Tibial nerve (tissue), 4 donors: ENCODE data around the gene F10. TPM values are rescaled to one million over a fixed set of nuclear protein-coding genes. Genes with fewer than 3 reads are reported as not detected.

Experiments used
- DNase-seq, 2 donors: peaks; one replicate each; pipeline ENCODE4 v3.0.0-alpha.2; 2019; ENCODE audit warnings: low spot score in 2 of 2
- H3K27ac ChIP-seq, 4 donors: fragments of 200-600 bp; sonication (generic) in 3 of 4; one replicate each; pipeline ENCODE4 v1.5.1; 2017 to 2019; ENCODE audit warnings: mild to moderate bottlenecking in 1 of 4
- H3K27me3 ChIP-seq, 2 donors: fragments of 200-600 bp; sonication (generic) in 1 of 2; one replicate each; pipeline versions ENCODE4 v1.5.1 to v1.6.0; 2017 to 2019
- H3K36me3 ChIP-seq, 3 donors: fragments of 200-600 bp; sonication (generic); one replicate each; pipeline ENCODE4 v1.5.1; 2018 to 2019
- H3K4me1 ChIP-seq, 4 donors: fragments of 200-600 bp; sonication (generic) in 3 of 4; one replicate each; pipeline ENCODE4 v1.5.1; 2017 to 2019
- H3K4me3 ChIP-seq, 4 donors: fragments of 200-600 bp; sonication (generic) in 3 of 4; one replicate each; pipeline ENCODE4 v1.5.1; 2017 to 2019; ENCODE audit warnings: mild to moderate bottlenecking in 1 of 4, moderate library complexity in 1 of 4
- H3K9me3 ChIP-seq, 4 donors: fragments of 200-600 bp; sonication (generic) in 3 of 4; one replicate each; pipeline ENCODE4 v1.5.1; 2017 to 2019
- EP300 ChIP-seq, 2 donors: sonication (generic); formaldehyde crosslinking; IDR thresholded peaks; one replicate each; pipeline ENCODE4 v1.6.1; 2017; ENCODE audit warnings: antibody characterized with exemption in 2 of 2, mild to moderate bottlenecking in 1 of 2
- POLR2A ChIP-seq, 2 donors: fragments of 450-650 bp; IDR thresholded peaks; one replicate each; pipeline ENCODE4 v1.6.1; 2017; ENCODE audit warnings: antibody characterized with exemption in 2 of 2, mild to moderate bottlenecking in 2 of 2, moderate library complexity in 2 of 2
- WGBS, 2 donors: methylation state at CpG; one replicate each; pipeline ENCODE4 v1.1.5; 2018; 5-methylcytosine and 5-hydroxymethylcytosine counted together
- total RNA-seq, 4 donors: library from RNA; depleted of rRNA; stranded (reverse); fragments of >200 nt; gene quantifications; one replicate each; pipeline ENCODE4 v1.1.0, GENCODE V29; 2016
- TF ChIP-seq, protein P1 (sequence below), 5 experiments: fragments of 200-600 bp in 3 of 5; fragments of 450-650 bp in 2 of 5; sonication (generic) in 3 of 5; IDR thresholded peaks; one replicate each; pipeline ENCODE4 v1.5.1; 2016 to 2019; ENCODE audit warnings: antibody characterized with exemption in 5 of 5, mild to moderate bottlenecking in 3 of 5, moderate library complexity in 2 of 5

Gene F10
- total RNA-seq, 4 donors from 2014 or later: 12.0 to 44.3 (median 17.3) TPM

GRCh38 chr13:113178070-113178895, 55.7 kb downstream of the F10 start:
- H3K4me1 ChIP-seq: no peaks in the 10 kb centered on the region
- TF ChIP-seq, protein P1, sequence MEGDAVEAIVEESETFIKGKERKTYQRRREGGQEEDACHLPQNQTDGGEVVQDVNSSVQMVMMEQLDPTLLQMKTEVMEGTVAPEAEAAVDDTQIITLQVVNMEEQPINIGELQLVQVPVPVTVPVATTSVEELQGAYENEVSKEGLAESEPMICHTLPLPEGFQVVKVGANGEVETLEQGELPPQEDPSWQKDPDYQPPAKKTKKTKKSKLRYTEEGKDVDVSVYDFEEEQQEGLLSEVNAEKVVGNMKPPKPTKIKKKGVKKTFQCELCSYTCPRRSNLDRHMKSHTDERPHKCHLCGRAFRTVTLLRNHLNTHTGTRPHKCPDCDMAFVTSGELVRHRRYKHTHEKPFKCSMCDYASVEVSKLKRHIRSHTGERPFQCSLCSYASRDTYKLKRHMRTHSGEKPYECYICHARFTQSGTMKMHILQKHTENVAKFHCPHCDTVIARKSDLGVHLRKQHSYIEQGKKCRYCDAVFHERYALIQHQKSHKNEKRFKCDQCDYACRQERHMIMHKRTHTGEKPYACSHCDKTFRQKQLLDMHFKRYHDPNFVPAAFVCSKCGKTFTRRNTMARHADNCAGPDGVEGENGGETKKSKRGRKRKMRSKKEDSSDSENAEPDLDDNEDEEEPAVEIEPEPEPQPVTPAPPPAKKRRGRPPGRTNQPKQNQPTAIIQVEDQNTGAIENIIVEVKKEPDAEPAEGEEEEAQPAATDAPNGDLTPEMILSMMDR (IDR thresholded peaks at IDR 0.05): no peak
- TF ChIP-seq EP300 (IDR thresholded peaks at IDR 0.05) (no peak), POLR2A (IDR thresholded peaks at IDR 0.05) (no peak)
- peaks cover 16 to 98% (median 22%) of the 10 kb centered on the region in 3 donors for H3K36me3 ChIP-seq
- DNase-seq: no peak
- no peak overlapping the region for H3K27ac ChIP-seq
- no peaks in the 10 kb centered on the region for H3K9me3 ChIP-seq
- no peak overlapping the region for H3K4me3 ChIP-seq
- WGBS, 2 donors: 66 to 70% methylated on average over 25 of the region's 25 CpGs
- no peaks in the 10 kb centered on the region for H3K27me3 ChIP-seq

DNA sequence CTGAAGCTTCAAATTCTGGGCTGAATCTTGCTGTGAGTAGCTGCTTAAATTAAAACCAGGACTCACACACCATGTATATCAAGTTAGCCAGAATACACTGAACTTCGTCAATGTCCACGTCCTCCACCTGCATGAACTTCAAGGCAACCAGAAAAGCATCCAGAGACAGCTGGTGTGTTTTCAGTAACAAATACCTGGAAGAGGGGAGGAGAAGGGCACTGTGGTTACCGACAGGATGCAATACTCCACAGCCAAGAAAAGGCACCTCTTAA, 56.2 kb downstream of the F10 start:
- no peak for DNase-seq
- H3K4me3 ChIP-seq: no peak overlapping the region
- no peak overlapping the region for H3K27ac ChIP-seq
- no peaks in the 10 kb centered on the region for H3K27me3 ChIP-seq
- 85 to 91% methylated on average over 3 of the region's 3 CpGs for WGBS, 2 donors
- H3K9me3 ChIP-seq: no peaks in the 10 kb centered on the region
- TF ChIP-seq EP300 (IDR thresholded peaks at IDR 0.05) (no peak), POLR2A (IDR thresholded peaks at IDR 0.05) (no peak)
- TF ChIP-seq, protein P1 (IDR thresholded peaks at IDR 0.05): no peak
- H3K36me3 ChIP-seq: peaks cover 16 to 98% (median 22%) of the 10 kb centered on the region in 3 donors
- H3K4me1 ChIP-seq: no peaks in the 10 kb centered on the region

- TF ChIP-seq, protein P1 (IDR thresholded peaks at IDR 0.05): no peak
- no peak for TF ChIP-seq POLR2A (IDR thresholded peaks at IDR 0.05)
- no peak for TF ChIP-seq EP300 (IDR thresholded peaks at IDR 0.05)
- DNase-seq: no peak
- no peaks in the 10 kb centered on the region for H3K9me3 ChIP-seq
- no peak overlapping the region for H3K27ac ChIP-seq
- H3K4me1 ChIP-seq: no peaks in the 10 kb centered on the region
- no peak overlapping the region for H3K4me3 ChIP-seq
- H3K27me3 ChIP-seq: no peaks in the 10 kb centered on the region
- H3K36me3 ChIP-seq: peaks cover 16 to 98% (median 22%) of the 10 kb centered on the region in 3 donors
- 81 to 84% methylated on average over 27 to 28 of the region's 28 CpGs for WGBS, 2 donors
Measured at GRCh38 chr13:113179374-113180230, 57.0 kb downstream of the F10 start.

GRCh38 chr13:113182046-113182445, 59.4 kb downstream of the F10 start:
- TF ChIP-seq POLR2A (IDR thresholded peaks at IDR 0.05): no peak
- no peak for TF ChIP-seq EP300 (IDR thresholded peaks at IDR 0.05)
- TF ChIP-seq, protein P1 (IDR thresholded peaks at IDR 0.05): no peak
- H3K27ac ChIP-seq: no peak overlapping the region
- DNase-seq: no peak
- no peaks in the 10 kb centered on the region for H3K27me3 ChIP-seq
- no peak overlapping the region for H3K4me3 ChIP-seq
- H3K4me1 ChIP-seq: no peaks in the 10 kb centered on the region
- peaks cover 7 to 89% (median 16%) of the 10 kb centered on the region in 3 donors for H3K36me3 ChIP-seq
- 60 to 72% methylated on average over 4 of the region's 4 CpGs for WGBS, 2 donors
- H3K9me3 ChIP-seq: no peaks in the 10 kb centered on the region
